Measurements from ENCODE around the gene KRTAP9-8.
"Not testable (repeated sequence)": the region's sequence is repeated elsewhere in the genome, so short reads cannot be mapped to it uniquely, and the experiment has no call there.

DNA sequence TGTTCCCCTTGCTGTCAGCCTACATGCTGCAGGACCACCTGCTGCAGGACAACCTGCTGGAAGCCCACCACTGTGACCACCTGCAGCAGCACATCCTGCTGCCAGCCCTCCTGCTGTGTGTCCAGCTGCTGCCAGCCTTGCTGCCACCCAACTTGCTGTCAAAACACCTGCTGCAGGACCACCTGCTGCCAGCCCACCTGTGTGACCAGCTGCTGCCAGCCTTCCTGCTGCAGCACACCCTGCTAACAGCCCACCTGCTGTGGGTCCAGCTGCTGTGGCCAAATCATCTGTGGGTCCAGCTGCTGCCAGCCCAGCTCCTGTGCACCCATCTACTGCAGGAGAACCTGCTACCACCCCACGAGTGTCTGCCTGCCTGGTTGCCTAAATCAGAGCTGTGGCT, 33.5 kb downstream of the KRTAP9-8 start:
- TF ChIP-seq, protein P1, sequence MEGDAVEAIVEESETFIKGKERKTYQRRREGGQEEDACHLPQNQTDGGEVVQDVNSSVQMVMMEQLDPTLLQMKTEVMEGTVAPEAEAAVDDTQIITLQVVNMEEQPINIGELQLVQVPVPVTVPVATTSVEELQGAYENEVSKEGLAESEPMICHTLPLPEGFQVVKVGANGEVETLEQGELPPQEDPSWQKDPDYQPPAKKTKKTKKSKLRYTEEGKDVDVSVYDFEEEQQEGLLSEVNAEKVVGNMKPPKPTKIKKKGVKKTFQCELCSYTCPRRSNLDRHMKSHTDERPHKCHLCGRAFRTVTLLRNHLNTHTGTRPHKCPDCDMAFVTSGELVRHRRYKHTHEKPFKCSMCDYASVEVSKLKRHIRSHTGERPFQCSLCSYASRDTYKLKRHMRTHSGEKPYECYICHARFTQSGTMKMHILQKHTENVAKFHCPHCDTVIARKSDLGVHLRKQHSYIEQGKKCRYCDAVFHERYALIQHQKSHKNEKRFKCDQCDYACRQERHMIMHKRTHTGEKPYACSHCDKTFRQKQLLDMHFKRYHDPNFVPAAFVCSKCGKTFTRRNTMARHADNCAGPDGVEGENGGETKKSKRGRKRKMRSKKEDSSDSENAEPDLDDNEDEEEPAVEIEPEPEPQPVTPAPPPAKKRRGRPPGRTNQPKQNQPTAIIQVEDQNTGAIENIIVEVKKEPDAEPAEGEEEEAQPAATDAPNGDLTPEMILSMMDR (IDR thresholded peaks at IDR 0.05) = not testable (repeated sequence)
- not testable (repeated sequence) for TF ChIP-seq POLR2A (IDR thresholded peaks at IDR 0.05)
